ENCODE results near the gene SLC1A6.

The SLC1A6 gene

DNA sequence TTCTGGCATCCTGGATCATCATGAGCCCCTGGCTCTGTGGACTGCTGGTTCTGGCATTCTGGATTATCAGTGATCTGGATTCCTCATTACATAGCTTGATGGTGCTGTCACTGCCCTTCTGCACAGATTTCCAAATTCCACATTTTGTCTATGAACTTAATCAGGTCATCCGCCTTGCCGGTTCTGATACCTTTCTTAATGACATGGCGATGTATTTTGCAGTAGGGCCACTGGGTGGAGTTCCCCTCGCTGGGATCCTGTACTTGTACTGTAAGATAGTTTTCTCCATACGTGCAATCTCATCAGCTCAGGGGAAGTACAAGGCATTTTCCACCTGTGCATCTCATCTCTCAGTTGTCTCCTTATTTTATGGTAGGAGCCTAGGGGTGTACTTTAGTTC lies 62.8 kb downstream of the SLC1A6 start:
- no peaks in the 10 kb centered on the region for H3K36me3 ChIP-seq (ENCODE audit: control insufficient read depth, insufficient read depth, low read length)
- 50 to 59% methylated on average over 1 to 4 of the region's 5 CpGs for WGBS, 2 experiments (ENCODE audit: insufficient coverage in 2 of 2)
- H3K9me3 ChIP-seq (ENCODE audit: control insufficient read depth, low read length): peaks cover 41% of the 10 kb centered on the region
- H3K4me3 ChIP-seq (ENCODE audit: extremely low read depth, insufficient read depth, low read length, poor library complexity, severe bottlenecking): no peak overlapping the region
- H3K27ac ChIP-seq (ENCODE audit: low read depth, low read length, severe bottlenecking): no peak overlapping the region
- no peaks in the 10 kb centered on the region for H3K4me1 ChIP-seq (ENCODE audit: control insufficient read depth, insufficient read depth, low read length, poor library complexity, severe bottlenecking)

DNA sequence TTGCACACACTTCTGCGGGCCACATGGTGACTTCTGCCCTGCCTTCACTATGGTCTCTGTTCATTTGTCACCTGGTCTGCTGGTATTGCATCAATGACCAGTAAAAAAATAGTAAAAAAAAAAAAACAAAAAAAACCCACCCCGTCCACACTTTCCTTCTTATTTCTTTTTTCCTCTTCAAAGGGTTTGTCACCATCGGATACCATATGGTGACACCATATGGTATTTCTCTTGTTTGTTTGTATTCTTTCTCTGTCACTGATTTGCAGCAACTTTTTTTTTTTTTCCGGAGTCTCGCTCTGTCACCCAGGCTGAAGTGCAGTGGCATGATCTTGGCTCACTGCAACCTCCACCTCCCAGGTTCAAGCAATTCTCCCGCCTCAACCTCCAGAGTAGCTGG lies 64.5 kb downstream of the SLC1A6 start:
- no peak overlapping the region for H3K27ac ChIP-seq (ENCODE audit: low read depth, low read length, severe bottlenecking)
- H3K4me1 ChIP-seq (ENCODE audit: control insufficient read depth, insufficient read depth, low read length, poor library complexity, severe bottlenecking): no peaks in the 10 kb centered on the region
- 67 to 83% methylated on average over 1 of the region's 6 CpGs for WGBS, 2 experiments (ENCODE audit: insufficient coverage in 2 of 2)
- H3K36me3 ChIP-seq (ENCODE audit: control insufficient read depth, insufficient read depth, low read length): no peaks in the 10 kb centered on the region
- H3K9me3 ChIP-seq (ENCODE audit: control insufficient read depth, low read length): peaks cover 45% of the 10 kb centered on the region
- H3K4me3 ChIP-seq (ENCODE audit: extremely low read depth, insufficient read depth, low read length, poor library complexity, severe bottlenecking): no peak overlapping the region

DNA sequence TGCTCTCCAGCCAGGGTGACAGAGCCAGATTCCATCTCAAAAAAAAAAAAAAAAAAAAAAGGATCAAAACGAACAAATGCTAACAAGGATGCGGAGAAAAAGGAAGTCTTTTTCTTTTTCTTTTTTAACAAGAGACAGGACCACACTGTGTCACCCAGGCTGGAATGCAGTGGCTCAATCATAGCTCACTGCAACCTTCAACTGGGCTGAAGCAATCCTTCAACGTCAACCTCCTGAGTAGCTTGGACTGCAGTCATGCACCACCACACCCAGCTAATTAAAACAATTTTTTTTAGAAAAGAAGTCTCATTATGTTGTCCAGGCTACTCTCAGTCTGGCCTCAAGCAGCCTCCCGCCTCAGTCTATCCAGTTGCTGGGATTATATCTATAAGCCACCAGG lies 73.0 kb downstream of the SLC1A6 start:
- 53 to 68% methylated on average over 2 to 3 of the region's 4 CpGs for WGBS, 2 experiments (ENCODE audit: insufficient coverage in 2 of 2)
- no peak overlapping the region for H3K4me3 ChIP-seq (ENCODE audit: extremely low read depth, insufficient read depth, low read length, poor library complexity, severe bottlenecking)
- H3K9me3 ChIP-seq (ENCODE audit: control insufficient read depth, low read length): peaks cover 46% of the 10 kb centered on the region
- no peaks in the 10 kb centered on the region for H3K36me3 ChIP-seq (ENCODE audit: control insufficient read depth, insufficient read depth, low read length)
- H3K27ac ChIP-seq (ENCODE audit: low read depth, low read length, severe bottlenecking): no peak overlapping the region
- no peaks in the 10 kb centered on the region for H3K4me1 ChIP-seq (ENCODE audit: control insufficient read depth, insufficient read depth, low read length, poor library complexity, severe bottlenecking)

DNA sequence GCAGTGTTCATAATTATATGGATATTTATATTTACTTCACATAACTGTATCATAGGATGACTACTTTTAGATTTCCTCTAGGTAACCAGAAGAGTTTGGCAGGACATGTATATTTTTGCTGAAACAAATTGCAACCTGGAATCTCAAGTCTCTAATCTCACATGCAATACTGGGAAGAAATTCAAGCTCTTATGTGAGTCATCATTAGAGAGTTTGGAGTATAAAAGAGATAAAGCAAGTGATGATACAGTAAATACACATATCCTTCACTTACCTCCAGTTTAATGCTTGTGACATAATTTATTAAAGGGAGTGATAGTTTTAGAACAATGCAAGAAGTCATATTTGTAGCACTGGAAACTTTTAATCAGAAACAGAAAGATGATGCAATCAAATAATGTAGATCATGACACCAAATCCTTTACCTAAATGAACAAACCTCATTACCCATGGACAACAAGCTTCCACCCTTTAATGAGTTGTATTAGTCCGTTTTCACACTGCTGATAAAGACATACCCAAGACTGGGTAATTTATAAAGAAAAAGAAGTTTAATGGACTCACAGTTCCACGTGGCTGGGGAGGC lies 77.9 kb downstream of the SLC1A6 start:
- no peak overlapping the region for H3K4me3 ChIP-seq (ENCODE audit: extremely low read depth, insufficient read depth, low read length, poor library complexity, severe bottlenecking)
- WGBS, 2 experiments (ENCODE audit: insufficient coverage in 2 of 2): no CpG with 5 or more reads among the region's 2 CpGs

More for the DNA sequence above, 77.9 kb downstream of the SLC1A6 start:
- Histone ChIP-seq H3K4me1 (ENCODE audit: control insufficient read depth, insufficient read depth, low read length, poor library complexity, severe bottlenecking) (no peaks in the 10 kb centered on the region), H3K27ac (ENCODE audit: low read depth, low read length, severe bottlenecking) (no peak overlapping the region), H3K36me3 (ENCODE audit: control insufficient read depth, insufficient read depth, low read length) (no peaks in the 10 kb centered on the region), H3K9me3 (ENCODE audit: control insufficient read depth, low read length) (peaks cover 41% of the 10 kb centered on the region)

Data from mesodermal cell (in vitro differentiated cells).